Panc1 (cell line): ENCODE data around the gene FIBCD1. TPM values are rescaled to one million over a fixed set of nuclear protein-coding genes. Genes with fewer than 3 reads are reported as not detected.

Source experiments
- ATAC-seq: fragments of 200-7000 bp; cut with Tn5 transposase; 2 replicates; pipeline ENCODE4 v1.9.1; 2020; ENCODE audit warnings: mild to moderate bottlenecking, moderate library complexity
- BruUV-seq: library from RNA; stranded (reverse); fragments of 400-500 nt; replicated peaks from 2 replicates; lab custom pipeline; 2021; lab: Mats Ljungman, UMichigan
- CTCF ChIA-PET: fragments of 300-600 bp; sonication (Branson Sonifier 250); formaldehyde crosslinking; loops from one replicate; lab custom pipeline; 2022; ENCODE audit warnings: antibody characterized with exemption; lab: Charles Lee
- POLR2A ChIA-PET: fragments of 300-600 bp; sonication (Branson Sonifier 250); formaldehyde crosslinking; loops from one replicate; lab custom pipeline; 2022; ENCODE audit warnings: antibody characterized with exemption; lab: Charles Lee
- DNase-seq: peaks from one replicate; pipeline ENCODE4 v3.0.0-alpha.2; 2010; ENCODE audit warnings: low read depth, low spot score
- H3K27ac ChIP-seq: 2 replicates; pipeline ENCODE4 v1.5.1; 2011; ENCODE audit warnings: mild to moderate bottlenecking, low read length, inconsistent platforms
- H3K27me3 ChIP-seq: fragments of 200-500 bp; sonication (Bioruptor generic); 2 replicates; pipeline ENCODE4 v1.6.0; 2014; ENCODE audit warnings: low read length, inconsistent platforms; ENCODE audit not compliant: control insufficient read depth, insufficient read depth
- H3K36me3 ChIP-seq: fragments of 200-500 bp; sonication (Bioruptor generic); 2 replicates; pipeline ENCODE4 v1.5.1; 2014; ENCODE audit warnings: inconsistent platforms, mild to moderate bottlenecking, low read length, moderate library complexity; ENCODE audit not compliant: control insufficient read depth, insufficient read depth
- H3K4me1 ChIP-seq: 2 replicates; pipeline ENCODE4 v1.5.1; 2011; ENCODE audit warnings: inconsistent platforms, mild to moderate bottlenecking, low read length, moderate library complexity; ENCODE audit not compliant: control insufficient read depth, insufficient read depth
- H3K4me3 ChIP-seq, 2 experiments: 2 replicates each; pipeline ENCODE4 v1.5.1; 2011 to 2012; ENCODE audit warnings: low read depth in 2 of 2, low read length in 2 of 2, mild to moderate bottlenecking in 2 of 2, inconsistent platforms in 1 of 2, moderate library complexity in 1 of 2
- H3K9me3 ChIP-seq: fragments of 200-500 bp; sonication (Bioruptor generic); 2 replicates; pipeline ENCODE4 v1.5.1; 2014; ENCODE audit warnings: low read depth, mild to moderate bottlenecking, inconsistent platforms, low read length, moderate library complexity; ENCODE audit not compliant: control insufficient read depth, insufficient read depth
- CTCF ChIP-seq: fragments of 450-650 bp; IDR thresholded peaks from 2 replicates; pipeline ENCODE4 v1.5.1; 2017; ENCODE audit warnings: mild to moderate bottlenecking
- POLR2AphosphoS5 ChIP-seq: IDR thresholded peaks from 2 replicates; pipeline ENCODE4 v1.6.1; 2012; ENCODE audit warnings: mild to moderate bottlenecking, low read depth, low read length, moderate library complexity
- REST ChIP-seq, 2 experiments: IDR thresholded peaks; 2 replicates each; pipeline ENCODE4 v1.6.1; 2011 to 2012; ENCODE audit warnings: low read depth in 2 of 2, control low read depth in 1 of 2, low read length in 1 of 2, mild to moderate bottlenecking in 1 of 2, moderate library complexity in 1 of 2; ENCODE audit not compliant: insufficient read depth in 1 of 2
- SIN3A ChIP-seq: IDR thresholded peaks from 2 replicates; pipeline ENCODE4 v1.6.1; 2012; ENCODE audit warnings: low read depth, mild to moderate bottlenecking, low read length, moderate library complexity, borderline replicate concordance; ENCODE audit not compliant: insufficient read depth
- TCF7L2 ChIP-seq: IDR thresholded peaks from 2 replicates; pipeline ENCODE4 v1.6.1; 2011; ENCODE audit warnings: mild to moderate bottlenecking, low read depth, low read length, inconsistent platforms
- in situ Hi-C: cut with HindIII; loops from 2 replicates; pipeline ENCODE4 v1.10.0; 2016; ENCODE audit warnings: low sequenced_read_pairs, low pct_unique_long_range_greater_than_20kb
- intact Hi-C: fragments of 100-400 bp; cut with micrococcal nuclease; formaldehyde crosslinking; loops from one replicate; pipeline ENCODE4 v1.10.0; 2022; ENCODE audit not compliant: unreplicated experiment
- total RNA-seq: library from RNA; stranded (reverse); gene quantifications from one replicate; pipeline ENCODE4 v1.2.1, GENCODE V29; 2021; ENCODE audit not compliant: unreplicated experiment

Gene FIBCD1
- total RNA-seq, 1 experiment from 2014 or later: 16.3 TPM

- ChIA-PET POLR2A (no interaction called here), CTCF (interaction anchor here (0.7 kb wide), 1 partner anchor 111 kb away, joined by 3 read pairs; no protein-coding TSS in a partner anchor)
- DNase-seq (no peak), ATAC-seq (no peak)
- H3K4me1 ChIP-seq: no peaks in the 10 kb centered on the region
- no peaks in the 10 kb centered on the region for H3K27me3 ChIP-seq
- H3K36me3 ChIP-seq: no peaks in the 10 kb centered on the region
- TF ChIP-seq SIN3A (no peak), TCF7L2 (no peak), CTCF (no peak), REST (IDR thresholded peaks at IDR 0.05; ENCODE audit: insufficient read depth in 1 of 2, low read depth in 2 of 2, low read length in 1 of 2) (no peak), POLR2AphosphoS5 (no peak)
- no TSS peak for BruUV-seq
- no peaks in the 10 kb centered on the region for H3K9me3 ChIP-seq
- intact Hi-C loops (loop anchor here (10.0 kb wide), 1 partner anchor 46 kb away; no protein-coding TSS in a partner anchor), in situ Hi-C loops (no loop called here)
- no peak overlapping the region for H3K4me3 ChIP-seq
- H3K27ac ChIP-seq: no peak overlapping the region
These were observed 39.8 kb downstream of the FIBCD1 start for GRCh38 chr9:130899051-130899748.

GRCh38 chr9:130898552-130898852, 40.5 kb downstream of the FIBCD1 start:
- in situ Hi-C loops: no loop called here

More at GRCh38 chr9:130898552-130898852, 40.5 kb downstream of the FIBCD1 start:
- Histone ChIP-seq H3K9me3 (no peaks in the 10 kb centered on the region), H3K36me3 (no peaks in the 10 kb centered on the region), H3K4me3 (no peak overlapping the region), H3K27ac (no peak overlapping the region), H3K4me1 (no peaks in the 10 kb centered on the region), H3K27me3 (no peaks in the 10 kb centered on the region)
- ChIA-PET CTCF (interaction anchor here (0.6 kb wide), 1 partner anchor 42 kb away, joined by 5 read pairs; no protein-coding TSS in a partner anchor), POLR2A (no interaction called here)
- no peak for DNase-seq
- no peak for ATAC-seq
- intact Hi-C loops: loop anchor here (10.0 kb wide), 1 partner anchor 46 kb away; no protein-coding TSS in a partner anchor
- no TSS peak for BruUV-seq
- TF ChIP-seq POLR2AphosphoS5: no peak
- TF ChIP-seq CTCF: no peak
- TF ChIP-seq SIN3A: no peak
- no peak for TF ChIP-seq TCF7L2
- TF ChIP-seq REST (IDR thresholded peaks at IDR 0.05; ENCODE audit: insufficient read depth in 1 of 2, low read depth in 2 of 2, low read length in 1 of 2): no peak
